Sigmoid colon (tissue), 7 donors: Measurements from ENCODE around the gene MRPL33. TPM values are rescaled to one million over a fixed set of nuclear protein-coding genes. Genes with fewer than 3 reads are reported as not detected.

Source experiments
- DNase-seq: peaks from one replicate; pipeline ENCODE4 v3.0.0-alpha.2; 2019
- H3K27ac ChIP-seq, 4 donors: fragments of 200-600 bp; sonication (generic); one replicate each; pipeline ENCODE4 v1.5.1; 2016 to 2019; ENCODE audit warnings: mild to moderate bottlenecking in 1 of 4
- H3K27me3 ChIP-seq, 3 donors: fragments of 200-600 bp; sonication (generic); one replicate each; pipeline ENCODE4 v1.5.1; 2019; ENCODE audit warnings: mild to moderate bottlenecking in 1 of 3
- H3K36me3 ChIP-seq, 4 donors: fragments of 200-600 bp; sonication (generic); one replicate each; pipeline ENCODE4 v1.5.1; 2016 to 2019
- H3K4me1 ChIP-seq, 4 donors: fragments of 200-600 bp; sonication (generic); one replicate each; pipeline ENCODE4 v1.5.1; 2017 to 2019
- H3K4me3 ChIP-seq, 4 donors: fragments of 200-600 bp; sonication (generic); one replicate each; pipeline ENCODE4 v1.5.1; 2017 to 2019; ENCODE audit warnings: mild to moderate bottlenecking in 2 of 4, moderate library complexity in 1 of 4
- H3K9me3 ChIP-seq, 4 donors: fragments of 200-600 bp in 3 of 4; sonication (generic) in 3 of 4; one replicate each; pipeline versions ENCODE4 v1.5.1 to v1.6.1; 2013 to 2019
- EP300 ChIP-seq, 4 donors: sonication (generic); formaldehyde crosslinking; IDR thresholded peaks; one replicate each; pipeline ENCODE4 v1.6.1; 2017; ENCODE audit warnings: antibody characterized with exemption in 4 of 4
- POLR2A ChIP-seq, 2 donors: fragments of 450-650 bp; IDR thresholded peaks; one replicate each; pipeline ENCODE4 v1.6.1; 2016; ENCODE audit warnings: antibody characterized with exemption in 2 of 2, mild to moderate bottlenecking in 2 of 2, moderate library complexity in 2 of 2
- POLR2AphosphoS5 ChIP-seq, 4 donors: sonication (generic); formaldehyde crosslinking; IDR thresholded peaks; one replicate each; pipeline ENCODE4 v1.6.1; 2017; ENCODE audit warnings: antibody characterized with exemption in 4 of 4
- WGBS, 2 donors: extraction: QIAGEN DNeasy Blood & Tissue Kit; methylation state at CpG; one replicate each; pipeline ENCODE4 v1.1.7; 2013; 5-methylcytosine and 5-hydroxymethylcytosine counted together
- intact Hi-C: fragments of 100-400 bp; cut with DNase I; formaldehyde crosslinking; loops from one replicate; pipeline ENCODE4 v1.15.1; 2023
- polyA plus RNA-seq, 3 donors: library from polyadenylated mRNA; stranded (reverse); fragments of 200-250 nt; gene quantifications; one replicate each; pipeline ENCODE4 v1.2.3, GENCODE V29; 2013
- total RNA-seq, 4 donors: library from RNA; depleted of rRNA; stranded (reverse); fragments of >200 nt; gene quantifications; one replicate each; pipeline ENCODE4 v1.1.0, GENCODE V29; 2016
- TF ChIP-seq, protein P1 (sequence below), 4 experiments: fragments of 450-650 bp in 3 of 4; fragments of 200-600 bp in 1 of 4; IDR thresholded peaks; one replicate each; pipeline ENCODE4 v1.5.1; 2016 to 2019; ENCODE audit warnings: antibody characterized with exemption in 4 of 4, mild to moderate bottlenecking in 3 of 4, moderate library complexity in 2 of 4
- donor health status: healthy with polysubstance abuse.
- donor health status: Bipolar disorder and iron deficiency.
- donor health status: healthy.

The MRPL33 gene
- total and polyA plus RNA-seq, 7 donors: 110 to 324 (median 193) TPM

DNA sequence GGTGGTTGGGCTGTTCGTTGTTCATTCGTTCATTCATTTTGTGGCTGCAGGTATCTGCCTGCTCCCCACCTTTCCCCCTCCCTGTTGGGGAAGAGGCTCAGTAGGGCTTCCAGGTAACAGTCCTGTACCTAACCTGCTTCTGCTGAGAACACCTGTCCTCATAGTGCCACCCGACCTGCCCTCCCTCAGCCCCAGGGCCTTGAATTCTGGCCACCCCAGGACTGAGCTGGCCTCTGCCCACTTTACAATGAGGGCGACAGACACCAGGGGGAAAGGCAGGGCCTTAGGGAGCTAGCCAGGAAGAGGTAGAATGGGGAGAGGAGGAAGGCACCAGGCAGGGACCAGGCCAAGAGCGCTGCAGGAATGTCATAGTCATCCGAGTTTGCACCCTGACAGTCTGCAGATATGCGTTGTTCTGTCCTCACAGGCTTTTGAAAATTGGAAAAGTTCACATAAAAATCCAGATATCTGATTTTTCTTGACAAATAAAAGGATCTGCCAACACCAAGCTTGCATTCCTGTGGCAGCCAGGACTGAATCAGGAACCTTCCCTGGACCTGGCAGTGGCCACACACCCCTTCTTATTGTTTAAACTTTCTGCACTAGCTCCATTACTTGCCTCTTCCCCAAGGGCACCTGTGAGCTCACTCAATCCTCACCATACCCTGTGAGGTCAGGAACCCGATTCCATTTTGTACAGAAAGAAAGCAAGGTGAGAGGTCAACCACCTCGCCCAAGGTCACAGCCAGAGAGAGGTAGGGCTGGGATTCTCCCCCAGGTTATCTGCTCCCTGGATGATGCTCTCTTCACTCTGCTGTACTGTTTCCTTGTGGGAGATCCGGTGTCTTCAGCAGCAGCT is 35.3 kb upstream of the MRPL33 start:
- peak overlapping the region in 3 of 4 donors; percentile 51 to 59 (median 55) for H3K4me3 ChIP-seq
- H3K36me3 ChIP-seq: no peaks in the 10 kb centered on the region
- H3K27me3 ChIP-seq: no peaks in the 10 kb centered on the region
- 92 to 94% methylated on average over 10 of the region's 10 CpGs for WGBS, 2 donors
- no peaks in the 10 kb centered on the region for H3K9me3 ChIP-seq
- H3K4me1 ChIP-seq: peaks cover 0 to 14% (median 11%) of the 10 kb centered on the region in 4 donors
- H3K27ac ChIP-seq: peak overlapping the region; percentile 77 to 85 (median 78)
- TF ChIP-seq EP300 (IDR thresholded peaks at IDR 0.05) (no peak), POLR2AphosphoS5 (IDR thresholded peaks at IDR 0.05) (no peak), POLR2A (IDR thresholded peaks at IDR 0.05) (no peak)
- TF ChIP-seq, protein P1, sequence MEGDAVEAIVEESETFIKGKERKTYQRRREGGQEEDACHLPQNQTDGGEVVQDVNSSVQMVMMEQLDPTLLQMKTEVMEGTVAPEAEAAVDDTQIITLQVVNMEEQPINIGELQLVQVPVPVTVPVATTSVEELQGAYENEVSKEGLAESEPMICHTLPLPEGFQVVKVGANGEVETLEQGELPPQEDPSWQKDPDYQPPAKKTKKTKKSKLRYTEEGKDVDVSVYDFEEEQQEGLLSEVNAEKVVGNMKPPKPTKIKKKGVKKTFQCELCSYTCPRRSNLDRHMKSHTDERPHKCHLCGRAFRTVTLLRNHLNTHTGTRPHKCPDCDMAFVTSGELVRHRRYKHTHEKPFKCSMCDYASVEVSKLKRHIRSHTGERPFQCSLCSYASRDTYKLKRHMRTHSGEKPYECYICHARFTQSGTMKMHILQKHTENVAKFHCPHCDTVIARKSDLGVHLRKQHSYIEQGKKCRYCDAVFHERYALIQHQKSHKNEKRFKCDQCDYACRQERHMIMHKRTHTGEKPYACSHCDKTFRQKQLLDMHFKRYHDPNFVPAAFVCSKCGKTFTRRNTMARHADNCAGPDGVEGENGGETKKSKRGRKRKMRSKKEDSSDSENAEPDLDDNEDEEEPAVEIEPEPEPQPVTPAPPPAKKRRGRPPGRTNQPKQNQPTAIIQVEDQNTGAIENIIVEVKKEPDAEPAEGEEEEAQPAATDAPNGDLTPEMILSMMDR (IDR thresholded peaks at IDR 0.05): no peak
- no peak for DNase-seq
- intact Hi-C loops: no loop called here

DNA sequence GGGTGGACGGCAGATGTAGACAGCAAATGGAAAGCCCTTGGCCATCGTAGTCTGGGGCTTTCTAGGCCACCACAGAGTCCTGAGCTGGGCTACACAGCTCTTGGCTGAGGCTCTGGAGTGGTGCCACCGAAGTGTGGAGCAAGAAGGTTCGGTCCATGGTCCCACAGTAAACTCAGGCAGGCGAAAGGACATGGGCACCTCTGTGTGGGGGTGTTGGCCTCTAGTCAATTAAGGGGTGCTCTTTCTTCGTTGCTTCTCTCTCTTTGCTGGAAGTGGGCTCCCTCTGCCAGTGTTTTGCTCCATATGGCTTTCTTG is 34.7 kb upstream of the MRPL33 start:
- WGBS, 2 donors: 95 to 97% methylated on average over 6 of the region's 6 CpGs
- TF ChIP-seq EP300 (IDR thresholded peaks at IDR 0.05) (no peak), POLR2AphosphoS5 (IDR thresholded peaks at IDR 0.05) (no peak), POLR2A (IDR thresholded peaks at IDR 0.05) (no peak)
- TF ChIP-seq, protein P1 (IDR thresholded peaks at IDR 0.05): no peak
- Histone ChIP-seq H3K27me3 (no peaks in the 10 kb centered on the region), H3K9me3 (no peaks in the 10 kb centered on the region), H3K4me3 (no peak overlapping the region), H3K27ac (peak overlapping the region; percentile 16 to 85 (median 78)), H3K36me3 (no peaks in the 10 kb centered on the region), H3K4me1 (peaks cover 0 to 14% (median 11%) of the 10 kb centered on the region in 4 donors)
- no peak for DNase-seq
- intact Hi-C loops: no loop called here

DNA sequence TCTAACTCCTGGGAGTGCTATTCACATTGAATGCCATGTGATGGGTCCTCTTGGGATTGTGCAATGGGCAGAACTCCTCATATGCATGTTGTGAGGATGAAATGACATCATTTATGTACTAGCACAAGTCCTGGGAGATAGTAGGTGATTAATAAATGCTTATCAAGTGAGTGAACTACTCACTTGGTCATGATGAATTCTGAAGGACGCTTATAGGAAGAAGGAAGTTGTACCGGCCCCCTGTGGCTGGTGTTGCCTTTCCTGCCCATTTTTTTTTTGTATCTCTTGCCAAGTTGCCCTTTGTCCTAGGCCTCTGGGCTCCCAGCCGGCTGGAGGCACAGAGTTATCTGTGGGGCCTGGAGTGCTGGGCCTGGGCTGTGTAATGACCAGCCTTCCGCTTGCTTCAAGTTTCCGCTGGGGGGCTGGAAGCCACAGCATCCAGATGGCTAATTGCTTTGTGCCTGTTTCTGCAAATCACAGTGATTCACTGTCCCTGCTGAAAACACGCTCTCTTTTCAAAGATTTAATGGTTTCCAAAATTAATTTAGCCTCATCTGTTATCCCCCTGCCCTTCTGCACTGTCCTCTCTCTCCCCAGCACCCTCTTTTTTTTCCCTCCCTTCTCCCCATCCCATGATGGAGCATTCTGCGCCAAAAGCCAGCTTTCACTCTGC is 33.7 kb upstream of the MRPL33 start:
- WGBS, 2 donors: 52 to 67% methylated on average over 7 of the region's 7 CpGs
- TF ChIP-seq, protein P1 (IDR thresholded peaks at IDR 0.05): no peak
- TF ChIP-seq POLR2AphosphoS5 (IDR thresholded peaks at IDR 0.05) (no peak), EP300 (IDR thresholded peaks at IDR 0.05) (no peak), POLR2A (IDR thresholded peaks at IDR 0.05) (no peak)
- no peaks in the 10 kb centered on the region for H3K27me3 ChIP-seq
- intact Hi-C loops: no loop called here
- no peaks in the 10 kb centered on the region for H3K9me3 ChIP-seq
- H3K4me3 ChIP-seq: no peak overlapping the region
- H3K27ac ChIP-seq: peak overlapping the region in 3 of 4 donors; percentile 77 to 85 (median 79)
- H3K36me3 ChIP-seq: no peaks in the 10 kb centered on the region
- peaks cover 0 to 14% (median 11%) of the 10 kb centered on the region in 4 donors for H3K4me1 ChIP-seq
- DNase-seq: no peak

DNA sequence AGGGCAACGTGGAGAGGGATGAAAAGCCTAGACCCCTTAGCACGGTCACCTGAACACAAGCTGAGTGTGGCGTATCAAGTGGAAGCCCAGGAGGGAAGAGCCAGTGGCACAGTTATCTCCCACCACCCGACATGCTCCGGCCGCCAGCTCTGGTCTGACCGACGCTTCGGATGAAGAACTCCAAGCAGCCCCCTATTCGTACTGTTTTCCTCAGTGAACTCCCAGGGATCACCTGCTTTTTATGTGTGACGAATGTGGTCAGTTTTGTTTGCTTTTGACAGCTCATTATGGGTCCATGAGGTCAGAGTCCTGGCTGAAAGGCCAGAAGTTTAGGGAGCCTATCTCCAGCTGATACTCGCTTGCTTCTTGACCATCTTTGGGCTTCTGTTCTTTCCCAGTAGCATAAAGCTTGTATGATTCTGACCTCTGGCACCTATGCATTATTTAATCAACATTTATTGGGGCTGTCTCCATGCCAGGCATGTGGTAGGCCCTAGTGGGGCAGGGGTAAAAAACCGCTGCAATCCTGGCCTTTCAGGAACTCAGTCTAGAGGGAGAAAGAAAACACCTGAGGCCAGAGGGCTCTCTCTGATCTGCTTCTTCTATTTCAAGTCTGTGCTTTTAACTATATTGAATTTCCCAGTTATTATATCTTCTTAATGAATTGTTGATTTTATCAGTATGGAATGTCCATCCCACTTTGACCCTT is 33.0 kb upstream of the MRPL33 start:
- H3K4me1 ChIP-seq: peaks cover 0 to 14% (median 11%) of the 10 kb centered on the region in 4 donors
- no peak for DNase-seq
- no peak for TF ChIP-seq POLR2AphosphoS5 (IDR thresholded peaks at IDR 0.05)
- no peak for TF ChIP-seq EP300 (IDR thresholded peaks at IDR 0.05)
- TF ChIP-seq POLR2A (IDR thresholded peaks at IDR 0.05): no peak
- TF ChIP-seq, protein P1 (IDR thresholded peaks at IDR 0.05): no peak
- H3K27ac ChIP-seq: peak overlapping the region in 2 of 4 donors; percentile 50 to 85
- H3K27me3 ChIP-seq: no peaks in the 10 kb centered on the region
- 85 to 92% methylated on average over 13 of the region's 13 CpGs for WGBS, 2 donors
- H3K36me3 ChIP-seq: no peaks in the 10 kb centered on the region
- H3K9me3 ChIP-seq: no peaks in the 10 kb centered on the region
- H3K4me3 ChIP-seq: no peak overlapping the region
- intact Hi-C loops: no loop called here
